Vagina (tissue), 2 donors: Measurements from ENCODE around the gene ABCC1.

ENCODE experiments used
- POLR2A ChIP-seq, 2 donors: fragments of 450-650 bp; IDR thresholded peaks; one replicate each; pipeline ENCODE4 v1.6.1; 2017; ENCODE audit warnings: antibody characterized with exemption in 2 of 2, mild to moderate bottlenecking in 2 of 2, moderate library complexity in 2 of 2
- TF ChIP-seq, protein P1 (sequence below), 3 experiments: fragments of 450-650 bp in 2 of 3; fragments of 200-600 bp in 1 of 3; sonication (generic) in 1 of 3; IDR thresholded peaks; one replicate each; pipeline ENCODE4 v1.5.1; 2017 to 2019; ENCODE audit warnings: antibody characterized with exemption in 3 of 3, mild to moderate bottlenecking in 2 of 3, moderate library complexity in 2 of 3

DNA sequence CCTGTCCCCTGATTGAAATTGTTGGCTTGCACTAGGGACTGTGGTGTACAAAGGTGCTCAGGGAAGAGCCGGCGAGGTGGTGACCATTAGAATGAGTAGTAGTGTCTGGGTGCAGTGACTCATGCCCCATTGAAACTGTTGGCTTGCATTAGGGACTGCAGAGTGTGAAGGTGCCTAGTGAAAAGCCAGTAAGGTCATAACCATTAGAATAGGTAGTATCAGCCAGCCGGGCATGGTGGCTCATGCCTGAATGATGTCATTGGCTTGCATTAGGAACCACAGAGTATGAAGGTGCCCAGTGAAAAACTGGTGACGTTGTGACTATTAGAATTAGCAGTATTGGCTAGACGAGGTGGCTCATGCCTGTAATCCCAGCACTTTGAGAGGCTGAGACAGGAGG is 195.0 kb downstream of the ABCC1 start:
- TF ChIP-seq, protein P1, sequence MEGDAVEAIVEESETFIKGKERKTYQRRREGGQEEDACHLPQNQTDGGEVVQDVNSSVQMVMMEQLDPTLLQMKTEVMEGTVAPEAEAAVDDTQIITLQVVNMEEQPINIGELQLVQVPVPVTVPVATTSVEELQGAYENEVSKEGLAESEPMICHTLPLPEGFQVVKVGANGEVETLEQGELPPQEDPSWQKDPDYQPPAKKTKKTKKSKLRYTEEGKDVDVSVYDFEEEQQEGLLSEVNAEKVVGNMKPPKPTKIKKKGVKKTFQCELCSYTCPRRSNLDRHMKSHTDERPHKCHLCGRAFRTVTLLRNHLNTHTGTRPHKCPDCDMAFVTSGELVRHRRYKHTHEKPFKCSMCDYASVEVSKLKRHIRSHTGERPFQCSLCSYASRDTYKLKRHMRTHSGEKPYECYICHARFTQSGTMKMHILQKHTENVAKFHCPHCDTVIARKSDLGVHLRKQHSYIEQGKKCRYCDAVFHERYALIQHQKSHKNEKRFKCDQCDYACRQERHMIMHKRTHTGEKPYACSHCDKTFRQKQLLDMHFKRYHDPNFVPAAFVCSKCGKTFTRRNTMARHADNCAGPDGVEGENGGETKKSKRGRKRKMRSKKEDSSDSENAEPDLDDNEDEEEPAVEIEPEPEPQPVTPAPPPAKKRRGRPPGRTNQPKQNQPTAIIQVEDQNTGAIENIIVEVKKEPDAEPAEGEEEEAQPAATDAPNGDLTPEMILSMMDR (IDR thresholded peaks at IDR 0.05): no peak
- no peak for TF ChIP-seq POLR2A (IDR thresholded peaks at IDR 0.05)
